Adrenal gland (tissue), 12 donors: ENCODE measurements around the gene SERPINE1. TPM values are rescaled to one million over a fixed set of nuclear protein-coding genes. Genes with fewer than 3 reads are reported as not detected.

ENCODE experiments used
- DNase-seq, 7 donors: peaks; one replicate each; pipeline ENCODE4 v3.0.0-alpha.2; 2019 to 2020
- H3K27ac ChIP-seq, 5 donors: fragments of 200-600 bp; sonication (generic) in 4 of 5; 1 replicate in 3 of 5; 2 replicates in 2 of 5; pipeline versions ENCODE4 v1.5.1 to v1.8.0; 2016 to 2020; ENCODE audit warnings: mild to moderate bottlenecking in 1 of 5
- H3K27me3 ChIP-seq: fragments of 200-600 bp; 2 replicates; pipeline ENCODE4 v1.8.0; 2021
- H3K36me3 ChIP-seq, 2 donors: fragments of 200-600 bp; replicated peaks in 1 of 2; 1 replicate in 1 of 2; 2 replicates in 1 of 2; pipeline versions ENCODE4 v1.5.1 to v1.8.0; 2018 to 2022
- H3K4me1 ChIP-seq, 2 donors: fragments of 200-600 bp; replicated peaks in 1 of 2; 1 replicate in 1 of 2; 2 replicates in 1 of 2; pipeline versions ENCODE4 v1.5.1 to v1.8.0; 2018 to 2021
- H3K4me3 ChIP-seq, 4 donors: fragments of 200-600 bp; sonication (generic) in 3 of 4; one replicate each; pipeline ENCODE4 v1.5.1; 2016 to 2018
- H3K9me3 ChIP-seq, 3 donors: fragments of 200-600 bp; sonication (generic) in 1 of 3; replicated peaks in 1 of 3; 1 replicate in 2 of 3; 2 replicates in 1 of 3; pipeline versions ENCODE4 v1.5.1 to v1.8.0; 2016 to 2021
- CTCF ChIP-seq, 6 experiments: fragments of 450-650 bp in 4 of 6; fragments of 200-600 bp in 2 of 6; sonication (generic) in 1 of 6; IDR thresholded peaks; 1 replicate in 5 of 6; 2 replicates in 1 of 6; pipeline versions ENCODE4 v1.5.1 to v1.8.0; 2016 to 2021; ENCODE audit warnings: antibody characterized with exemption in 6 of 6, mild to moderate bottlenecking in 2 of 6, moderate library complexity in 1 of 6
- POLR2A ChIP-seq, 2 donors: fragments of 450-650 bp; IDR thresholded peaks; one replicate each; pipeline ENCODE4 v1.6.1; 2017; ENCODE audit warnings: antibody characterized with exemption in 2 of 2, mild to moderate bottlenecking in 2 of 2, moderate library complexity in 1 of 2
- WGBS, 4 donors: extraction: QIAGEN DNeasy Blood & Tissue Kit in 2 of 4; methylation state at CpG; one replicate each; pipeline versions ENCODE4 v1.1.5 to v1.1.7; 2013 to 2017; 5-methylcytosine and 5-hydroxymethylcytosine counted together
- intact Hi-C, 2 donors: fragments of 100-400 bp; cut with DNase I; formaldehyde crosslinking; loops; one replicate each; pipeline versions ENCODE4 v1.14.1 to v1.15.0; 2022 to 2023
- polyA plus RNA-seq, 3 donors: library from polyadenylated mRNA; stranded (reverse); fragments of 200-250 nt in 2 of 3; fragments of 350-450 nt in 1 of 3; fragmentation: Illumina TruSeq in 1 of 3; extraction: RNeasy Lipid Tissue Mini Kit (QIAGEN cat#74804) in 1 of 3; gene quantifications; one replicate each; pipeline ENCODE4 v1.2.3, GENCODE V29; 2013 to 2014
- total RNA-seq, 9 donors: library from RNA; depleted of rRNA in 4 of 9; stranded (reverse); fragments of >200 nt in 4 of 9; fragments of 120-200 nt in 1 of 9; fragmentation: NEBNext Ultra II Directional in 1 of 9; extraction: Animal tissue kit (Norgen Biotek cat#: 25700) in 1 of 9; gene quantifications; one replicate each; pipeline versions ENCODE4 v1.1.0 to v1.2.4, GENCODE V29; 2013 to 2023
- donor health status: healthy with polysubstance abuse.
- donor health status: Bipolar disorder and iron deficiency.
- donor health status: DM: yes; HTN: yes; CAD: no.
- donor health status: DM: no; HTN: no; CAD: no.
- donor health status: DM: no; HTN: no; CAD: no.
- donor health status: DM: yes; HTN: yes; CAD: no.

Gene SERPINE1
- total and polyA plus RNA-seq, 12 donors: 4.8 to 118 (median 20.9) TPM

DNA sequence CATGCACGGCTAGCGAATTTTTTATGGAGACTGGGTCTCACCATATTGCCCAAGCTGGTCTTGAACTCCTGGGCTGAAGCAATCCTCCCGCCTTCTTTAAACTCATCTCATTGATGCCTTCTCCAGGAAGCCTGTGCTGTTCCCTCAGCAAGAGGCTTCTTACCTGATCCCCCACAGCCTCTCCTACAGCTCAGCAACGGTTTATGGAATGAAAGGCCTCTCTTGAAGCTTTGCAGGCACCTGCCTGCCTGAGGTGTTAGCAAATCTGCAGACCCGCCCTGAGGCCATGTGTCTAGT is 42.1 kb upstream of the SERPINE1 start:
- TF ChIP-seq CTCF (IDR thresholded peaks at IDR 0.05): no peak
- no peak for TF ChIP-seq POLR2A (IDR thresholded peaks at IDR 0.05)
- Histone ChIP-seq H3K36me3 (peaks cover 0 to 27% of the 10 kb centered on the region in 2 donors), H3K27ac (peak overlapping the region; percentile 83 to 96 (median 95)), H3K27me3 (no peaks in the 10 kb centered on the region), H3K4me1 (peaks cover 11 to 21% of the 10 kb centered on the region in 2 donors), H3K9me3 (no peaks in the 10 kb centered on the region), H3K4me3 (peak overlapping the region in 1 of 4 donors; percentile 82)
- 56 to 61% (median 57%) methylated on average over 5 of the region's 5 CpGs for WGBS, 4 donors
- no peak for DNase-seq
- intact Hi-C loops: no loop called here

- 0 to 1% (median 1%) methylated on average over 12 to 26 of the region's 26 CpGs for WGBS, 4 donors
- H3K4me1 ChIP-seq: peaks cover 11 to 21% of the 10 kb centered on the region in 2 donors
- H3K9me3 ChIP-seq: no peaks in the 10 kb centered on the region
These were observed 41.5 kb upstream of the SERPINE1 start, which contains the start of gene TRIM56 for GRCh38 chr7:101085162-101085964. TSS of gene TRIM56 (plus strand) at chr7:101085481. CDS start at chr7:101087313, 1,832 bp downstream.

DNA sequence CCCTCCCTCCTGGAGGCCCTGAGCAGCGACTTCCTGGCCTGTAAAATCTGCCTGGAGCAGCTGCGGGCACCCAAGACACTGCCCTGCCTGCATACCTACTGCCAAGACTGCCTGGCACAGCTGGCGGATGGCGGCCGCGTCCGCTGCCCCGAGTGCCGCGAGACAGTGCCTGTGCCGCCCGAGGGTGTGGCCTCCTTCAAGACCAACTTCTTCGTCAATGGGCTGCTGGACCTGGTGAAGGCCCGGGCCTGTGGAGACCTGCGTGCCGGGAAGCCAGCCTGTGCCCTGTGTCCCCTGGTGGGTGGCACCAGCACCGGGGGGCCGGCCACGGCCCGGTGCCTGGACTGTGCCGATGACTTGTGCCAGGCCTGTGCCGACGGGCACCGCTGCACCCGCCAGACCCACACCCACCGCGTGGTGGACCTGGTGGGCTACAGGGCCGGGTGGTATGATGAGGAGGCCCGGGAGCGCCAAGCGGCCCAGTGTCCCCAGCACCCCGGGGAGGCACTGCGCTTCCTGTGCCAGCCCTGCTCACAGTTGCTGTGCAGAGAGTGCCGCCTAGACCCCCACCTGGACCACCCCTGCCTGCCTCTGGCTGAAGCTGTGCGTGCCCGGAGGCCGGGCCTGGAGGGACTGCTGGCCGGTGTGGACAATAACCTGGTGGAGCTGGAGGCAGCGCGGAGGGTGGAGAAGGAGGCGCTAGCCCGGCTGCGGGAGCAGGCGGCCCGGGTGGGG is 39.4 kb upstream of the SERPINE1 start:
- TF ChIP-seq POLR2A (IDR thresholded peaks at IDR 0.05) (no peak), CTCF (IDR thresholded peaks at IDR 0.05) (no peak)
- Histone ChIP-seq H3K9me3 (no peaks in the 10 kb centered on the region), H3K36me3 (peaks cover 0 to 29% of the 10 kb centered on the region in 2 donors), H3K4me3 (no peak overlapping the region), H3K4me1 (peaks cover 11 to 21% of the 10 kb centered on the region in 2 donors), H3K27ac (no peak overlapping the region), H3K27me3 (no peaks in the 10 kb centered on the region)
- 93 to 96% (median 94%) methylated on average over 11 to 45 of the region's 45 CpGs for WGBS, 4 donors
- intact Hi-C loops: loop anchor here in 1 of 2 donors (2.0 kb wide), 1 partner anchor 51 kb away; no protein-coding TSS in a partner anchor
- no peak for DNase-seq

More at GRCh38 chr7:101085162-101085964, 41.5 kb upstream of the SERPINE1 start, which contains the start of gene TRIM56:
- DNase-seq: peak; percentile 87 to 94 (median 90)
- TF ChIP-seq CTCF (IDR thresholded peaks at IDR 0.05) (peak in 1 of 6 experiments; percentile 5), POLR2A (IDR thresholded peaks at IDR 0.05) (peak in 1 of 2 donors; percentile 60)
- H3K27ac ChIP-seq: peak within 1 kb of the TSS; percentile 83 to 96 (median 95)
- no peaks in the 10 kb centered on the region for H3K27me3 ChIP-seq
- H3K36me3 ChIP-seq: peaks cover 0 to 29% of the 10 kb centered on the region in 2 donors
- H3K4me3 ChIP-seq: peak within 1 kb of the TSS in 3 of 4 donors; percentile 69 to 85 (median 82)
- intact Hi-C loops: no loop called here

GRCh38 chr7:101088069-101088425 is 38.9 kb upstream of the SERPINE1 start:
- Histone ChIP-seq H3K4me1 (peaks cover 11 to 21% of the 10 kb centered on the region in 2 donors), H3K27me3 (no peaks in the 10 kb centered on the region), H3K36me3 (peaks cover 0 to 29% of the 10 kb centered on the region in 2 donors), H3K9me3 (no peaks in the 10 kb centered on the region), H3K4me3 (no peak overlapping the region), H3K27ac (no peak overlapping the region)
- TF ChIP-seq POLR2A (IDR thresholded peaks at IDR 0.05) (no peak), CTCF (IDR thresholded peaks at IDR 0.05) (no peak)
- WGBS, 4 donors: 93 to 98% (median 96%) methylated on average over 9 to 21 of the region's 21 CpGs
- intact Hi-C loops: loop anchor here in 1 of 2 donors (2.0 kb wide), 1 partner anchor 51 kb away; no protein-coding TSS in a partner anchor
- no peak for DNase-seq
